NCI-H2081 treated with DMSO at 0.1 percent for 48 hours (cell line): ENCODE measurements around the gene GREM2.

ENCODE experiments used
- DNase-seq: peaks from one replicate; lab custom pipeline; 2025; lab: John Stamatoyannopoulos, UW

GREM2 gene

DNA sequence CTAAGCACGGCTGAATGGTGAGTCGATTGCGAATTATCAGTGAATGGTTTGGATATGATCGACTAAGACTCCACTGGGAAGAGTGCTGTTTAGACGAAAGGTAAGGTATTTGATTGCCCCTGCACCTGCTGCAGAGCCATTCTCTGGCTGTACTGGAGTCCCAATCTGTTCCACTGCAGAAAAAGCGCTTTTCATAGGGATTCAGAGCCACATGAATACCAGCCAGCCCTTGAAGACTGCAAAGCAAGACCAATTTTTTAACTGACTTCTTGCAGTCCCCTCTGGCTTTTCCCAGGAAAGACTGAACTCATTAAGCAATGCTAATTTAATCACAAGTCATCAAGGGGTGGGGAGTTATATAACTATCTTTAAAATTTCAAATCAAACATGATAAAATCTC, 1.3 kb downstream of the GREM2 start:
- no peak for DNase-seq

GRCh38 chr1:240609527-240610060, 2.4 kb downstream of the GREM2 start:
- no peak for DNase-seq

DNA sequence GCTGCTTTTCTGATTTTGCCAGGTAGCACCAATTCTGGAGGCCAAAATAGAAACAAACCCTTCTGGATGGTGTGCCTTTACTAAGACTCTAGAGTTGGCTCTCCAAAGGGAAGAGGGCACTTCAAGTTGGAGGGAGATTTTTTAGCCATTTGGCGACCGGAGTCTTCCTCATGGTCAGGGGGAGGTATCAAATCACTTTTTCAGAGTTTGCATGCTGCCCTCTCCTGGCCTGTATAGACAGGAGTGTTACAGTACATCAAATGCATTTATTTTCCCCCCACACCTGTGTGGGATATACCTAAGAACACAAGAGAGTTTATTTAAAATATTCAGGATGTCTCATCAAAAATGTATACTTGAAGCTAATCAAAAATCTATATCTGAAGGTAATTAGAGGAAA, 3.2 kb downstream of the GREM2 start:
- DNase-seq, result no peak

DNA sequence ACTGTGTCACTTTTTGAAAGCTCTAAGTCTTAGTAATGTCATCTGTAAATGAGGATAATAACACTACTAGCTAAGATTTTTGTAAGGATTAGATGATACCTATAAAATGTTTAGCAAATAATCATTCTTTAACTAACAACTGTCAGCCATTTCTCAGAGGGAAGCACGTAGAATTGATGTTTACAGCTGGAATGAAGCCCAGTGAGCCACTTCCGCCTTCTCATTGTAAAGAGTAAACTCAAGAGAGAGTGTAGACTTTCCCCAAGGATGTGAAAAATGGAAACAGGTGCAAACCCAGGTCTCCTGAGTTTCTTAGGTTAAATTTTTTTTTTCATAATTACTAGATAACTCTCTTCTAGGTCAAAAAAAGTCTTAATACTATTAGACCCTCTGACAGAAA, 4.9 kb downstream of the GREM2 start:
- DNase-seq, result no peak

DNA sequence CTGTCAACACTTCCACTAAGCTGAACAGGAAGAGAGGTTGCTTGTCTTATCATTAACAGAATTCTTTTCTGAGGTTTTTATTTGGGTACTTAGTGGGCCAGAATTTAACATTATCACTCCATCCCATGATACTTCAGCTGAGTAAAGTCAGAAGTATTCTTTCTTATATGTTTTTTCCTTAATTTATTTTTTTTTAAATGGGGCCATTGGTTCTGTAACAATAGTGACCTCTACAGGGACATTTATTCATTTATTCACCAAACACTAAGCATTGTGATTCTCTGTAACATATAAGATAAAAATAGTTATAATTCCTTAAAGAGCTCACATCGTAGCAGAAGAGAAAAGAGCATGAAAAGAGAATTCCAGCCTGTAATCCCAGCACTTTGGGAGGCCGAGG, 9.8 kb downstream of the GREM2 start:
- no peak for DNase-seq

- DNase-seq, result no peak
These were observed 12.1 kb downstream of the GREM2 start for GRCh38 chr1:240599830-240600229.

DNA sequence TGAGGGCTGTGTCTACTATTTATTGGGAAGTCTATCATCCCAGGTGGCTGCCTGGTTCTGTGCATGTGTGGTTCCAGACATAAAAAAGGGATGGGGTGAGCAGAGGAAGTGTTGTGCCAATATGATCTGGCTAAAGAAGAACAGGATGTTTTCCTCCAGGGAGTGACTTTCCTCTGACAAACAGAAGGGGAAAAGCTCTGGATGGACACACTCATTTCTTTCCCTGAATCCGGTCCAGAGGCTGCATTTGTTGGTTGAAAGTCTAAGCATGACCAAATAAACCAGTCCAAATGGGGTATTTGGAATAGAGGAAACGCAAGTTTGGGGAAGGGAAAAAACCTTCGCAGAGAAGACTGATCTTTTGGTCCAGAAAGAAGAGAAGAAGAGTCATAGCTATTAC, 12.7 kb downstream of the GREM2 start:
- no peak for DNase-seq

DNA sequence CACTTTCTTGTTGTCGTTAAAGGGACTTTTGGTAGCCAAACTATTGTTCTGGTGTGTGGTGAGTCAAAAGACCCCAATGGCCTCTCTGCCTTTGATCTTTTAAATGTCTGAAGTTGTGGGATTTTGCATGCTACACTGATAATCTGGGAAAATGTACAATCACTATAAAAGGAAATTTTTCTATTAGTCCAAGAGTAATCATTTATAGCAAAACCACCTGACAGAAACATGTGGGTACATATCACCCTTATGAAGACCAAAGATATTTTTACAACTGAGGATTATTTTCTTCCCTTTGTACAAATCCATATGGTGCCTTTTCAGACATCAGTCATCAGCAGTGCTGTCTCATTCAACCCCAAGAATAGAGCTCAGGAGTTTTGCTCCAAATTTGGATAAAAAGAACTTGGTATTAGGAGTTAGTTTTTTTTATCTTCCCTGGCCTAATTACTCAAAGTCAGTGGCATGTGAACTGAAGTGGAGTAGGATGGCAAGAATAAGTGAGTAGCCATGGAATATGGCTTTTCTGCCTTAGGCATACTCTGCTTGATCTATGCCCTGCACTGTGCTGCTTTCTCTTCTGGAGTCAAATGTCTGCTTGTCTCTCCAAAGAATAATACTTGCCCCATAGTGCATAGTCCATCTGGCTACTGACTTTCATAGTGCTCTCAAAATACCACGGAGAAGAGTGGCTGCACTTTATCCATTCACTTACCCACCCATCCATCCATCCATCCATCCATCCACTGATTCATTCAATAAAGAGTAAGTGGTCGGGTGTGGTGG, 13.5 kb downstream of the GREM2 start:
- DNase-seq, result no peak

DNA sequence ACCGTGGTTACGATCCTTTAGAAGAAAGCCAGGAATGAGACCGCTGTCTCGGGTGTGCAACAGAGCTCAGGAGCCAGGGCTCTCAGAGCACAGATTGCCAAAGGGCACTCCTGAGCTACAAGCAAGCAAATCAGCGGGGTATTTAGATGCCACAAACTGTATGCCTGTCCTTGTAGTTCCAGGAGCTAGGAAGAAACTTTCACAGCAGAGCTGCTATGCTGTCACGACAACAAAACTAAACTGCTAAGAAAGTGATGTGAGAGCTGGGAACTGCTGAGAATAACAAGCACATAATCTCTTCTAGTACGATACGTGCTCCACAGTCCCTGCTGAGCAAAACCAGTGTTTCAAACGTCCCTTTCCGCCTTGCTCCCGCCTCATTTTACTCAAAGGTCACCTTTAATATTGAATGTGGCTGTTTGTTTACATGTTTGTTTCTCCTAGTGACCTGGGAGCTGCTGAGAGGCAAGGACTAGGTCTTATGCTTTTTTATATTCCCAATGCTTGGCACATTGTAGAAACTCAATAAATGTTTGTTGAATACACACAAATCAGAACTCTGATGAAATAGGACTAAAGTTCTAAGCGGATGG, 14.7 kb downstream of the GREM2 start:
- no peak for DNase-seq

DNA sequence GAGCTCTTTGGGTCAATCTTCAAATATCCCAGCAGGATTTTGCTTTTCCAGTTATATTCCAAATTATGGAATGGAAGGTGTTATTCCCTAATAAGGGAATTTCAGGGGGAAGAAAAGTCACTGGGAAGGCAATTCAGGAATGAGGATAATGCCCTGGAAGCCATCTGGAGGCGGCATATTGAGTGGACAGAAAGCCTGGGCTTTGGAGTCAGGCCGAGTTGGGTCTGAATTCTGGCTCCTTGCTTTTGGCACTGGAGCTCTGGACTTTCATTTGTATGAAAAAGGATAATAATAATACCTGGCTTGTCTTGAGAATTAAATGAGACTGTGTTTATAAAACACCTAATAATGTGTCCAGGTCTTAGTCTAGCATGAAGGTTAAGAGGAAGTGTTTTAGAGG, 16.5 kb downstream of the GREM2 start:
- no peak for DNase-seq

DNA sequence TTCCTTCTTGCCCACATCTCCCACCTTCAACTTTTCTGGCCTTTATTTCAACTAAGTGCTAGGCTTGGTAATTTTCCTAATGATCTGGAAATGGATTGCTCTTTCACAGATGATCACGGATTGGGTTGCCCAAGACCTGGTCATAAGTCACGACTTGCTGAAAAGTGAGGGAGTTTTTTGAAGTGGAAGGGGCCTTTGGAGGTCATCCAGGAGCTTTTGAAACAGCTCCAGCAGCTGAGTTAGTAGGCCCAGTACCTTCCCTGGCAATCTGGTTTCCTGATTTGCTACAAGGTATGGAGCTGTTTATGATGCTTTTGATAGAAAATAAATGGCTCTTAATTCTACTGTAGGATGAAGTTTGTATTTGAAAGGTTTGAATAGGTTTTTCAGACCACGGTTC, 20.4 kb downstream of the GREM2 start:
- DNase-seq, result no peak

DNA sequence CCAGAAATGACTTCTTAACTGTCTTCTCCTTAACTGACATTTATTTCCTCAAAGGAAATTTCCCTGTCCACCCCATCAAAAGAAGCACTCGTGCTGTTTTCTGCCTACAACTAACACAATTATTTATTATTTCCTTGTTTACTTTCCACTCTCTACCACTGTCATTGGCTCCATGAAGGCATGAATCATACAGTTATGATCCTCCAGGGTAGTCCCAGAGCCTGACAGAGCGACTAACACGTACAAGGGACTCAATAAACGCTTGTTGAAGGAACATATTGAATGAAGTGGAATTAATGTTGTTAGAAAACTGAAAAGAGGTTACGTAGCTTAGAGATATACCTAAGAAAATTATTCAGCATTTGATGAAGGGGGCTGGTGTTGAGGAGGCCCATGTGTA, 20.9 kb downstream of the GREM2 start:
- no peak for DNase-seq

DNA sequence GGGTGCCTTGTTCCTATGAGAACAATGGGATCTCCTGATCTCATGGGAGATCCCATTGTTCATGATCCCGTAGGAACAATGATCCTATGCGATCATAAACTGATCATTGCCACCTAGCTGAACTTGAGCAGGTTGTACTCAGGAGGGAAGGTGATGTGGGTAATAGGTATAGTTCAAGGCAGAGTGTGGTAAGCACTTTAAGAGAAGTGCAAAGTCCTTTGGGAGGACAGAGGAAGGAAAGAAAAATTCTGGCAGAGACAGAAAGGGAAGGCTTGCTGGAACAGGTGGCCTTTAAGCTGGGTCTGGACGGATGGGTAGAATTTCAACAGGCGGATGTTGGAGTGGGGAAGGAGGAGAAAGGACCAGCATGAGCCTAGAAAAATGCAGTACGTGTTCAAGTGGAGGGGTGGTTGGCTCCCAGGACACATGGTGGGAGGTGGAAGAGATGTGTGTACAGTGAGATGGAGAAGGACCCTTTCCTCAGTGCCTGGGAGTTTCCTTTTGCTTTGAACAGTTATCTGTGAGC, 22.3 kb downstream of the GREM2 start:
- no peak for DNase-seq

GRCh38 chr1:240586006-240586405, 25.9 kb downstream of the GREM2 start:
- no peak for DNase-seq

- DNase-seq, result no peak
These were observed 29.0 kb downstream of the GREM2 start for GRCh38 chr1:240582953-240583352.

GRCh38 chr1:240579511-240579910, 32.4 kb downstream of the GREM2 start:
- no peak for DNase-seq

- no peak for DNase-seq
These were observed 34.9 kb downstream of the GREM2 start for GRCh38 chr1:240577095-240577494.

GRCh38 chr1:240575981-240576662, 35.8 kb downstream of the GREM2 start:
- DNase-seq, result no peak

DNA sequence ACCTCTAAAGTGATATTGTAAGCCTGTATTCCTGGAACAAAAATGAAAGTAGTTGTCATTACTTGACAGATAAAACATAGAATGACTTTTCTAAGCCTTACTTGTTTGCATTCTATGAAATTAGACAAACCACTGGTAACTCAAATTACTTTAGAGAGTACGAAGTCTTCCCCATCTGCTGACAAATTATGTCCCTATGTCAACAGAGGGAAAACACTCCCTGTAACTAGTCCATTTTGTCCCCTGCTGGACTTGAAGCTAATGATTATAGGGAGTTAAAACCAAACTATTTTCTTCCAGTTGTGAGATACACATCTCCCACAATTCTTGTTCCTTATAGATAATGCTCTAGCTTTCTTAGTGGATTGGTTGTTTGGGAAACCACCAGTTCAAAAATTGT, 39.6 kb downstream of the GREM2 start:
- DNase-seq, result no peak

DNA sequence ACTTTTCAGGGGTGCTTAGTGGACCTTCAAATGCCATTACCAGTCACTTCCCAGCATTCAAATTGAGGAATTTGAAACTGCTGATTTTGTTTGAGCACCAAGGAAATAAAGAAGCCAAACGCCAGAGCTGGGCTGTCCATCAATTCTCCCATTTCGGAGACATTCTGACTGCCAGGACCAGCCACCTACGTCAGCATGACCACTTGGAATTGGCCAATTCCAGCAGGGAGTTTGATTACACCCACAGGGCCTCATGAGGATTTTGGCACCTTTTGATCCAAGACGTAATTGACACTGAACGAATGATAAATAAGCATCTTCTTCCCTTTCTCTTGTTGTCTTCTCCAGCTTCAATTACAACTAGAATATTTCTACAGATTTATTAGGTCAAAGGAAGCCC, 40.2 kb downstream of the GREM2 start:
- DNase-seq, result no peak

- no peak for DNase-seq
These were observed 44.9 kb downstream of the GREM2 start for GRCh38 chr1:240567066-240567465.

- DNase-seq, result no peak
These were observed 49.2 kb downstream of the GREM2 start for GRCh38 chr1:240562779-240563178.

- DNase-seq, result no peak
These were observed 49.8 kb downstream of the GREM2 start for GRCh38 chr1:240562111-240562590.
